H1 (cell line): Measurements from ENCODE around the gene MTHFD1. TPM values are rescaled to one million over a fixed set of nuclear protein-coding genes. Genes with fewer than 3 reads are reported as not detected.

Experiments used
- BRCA1 ChIP-seq: IDR thresholded peaks from 2 replicates; pipeline ENCODE4 v1.6.1; 2012; ENCODE audit warnings: low read depth, low read length, improper control_type of control experiment
- CBX5 ChIP-seq: fragments of 300-800, 300-1000 bp; sonication (generic); IDR thresholded peaks from 2 replicates; pipeline ENCODE4 v1.7.1; 2016; ENCODE audit warnings: antibody characterized with exemption, low read length, low read depth
- CEBPB ChIP-seq: IDR thresholded peaks from 2 replicates; pipeline ENCODE4 v1.6.1; 2012; ENCODE audit warnings: low read depth, low read length
- CHD2 ChIP-seq: IDR thresholded peaks from 2 replicates; pipeline ENCODE4 v1.6.1; 2012; ENCODE audit warnings: low read length, improper control_type of control experiment
- EGR1 ChIP-seq: IDR thresholded peaks from 2 replicates; pipeline ENCODE4 v1.6.1; 2011; ENCODE audit warnings: low read depth, low read length, borderline replicate concordance
- EP300 ChIP-seq, 2 experiments: IDR thresholded peaks; 1 replicate in 1 of 2; 2 replicates in 1 of 2; pipeline ENCODE4 v1.6.1; 2011 to 2012; ENCODE audit warnings: low read depth in 2 of 2, low read length in 2 of 2, mild to moderate bottlenecking in 2 of 2, borderline replicate concordance in 1 of 2, inconsistent platforms in 1 of 2, moderate library complexity in 1 of 2
- HDAC2 ChIP-seq, 2 experiments: fragments of 300-600 bp in 1 of 2; sonication (generic) in 1 of 2; IDR thresholded peaks; 2 replicates each; pipeline ENCODE4 v1.6.1; 2011 to 2012; ENCODE audit warnings: low read depth in 2 of 2, low read length in 2 of 2, mild to moderate bottlenecking in 2 of 2, moderate library complexity in 2 of 2, borderline replicate concordance in 1 of 2, inconsistent platforms in 1 of 2
- HDAC6 ChIP-seq: IDR thresholded peaks from one replicate; pipeline ENCODE4 v1.7.1; 2012; ENCODE audit warnings: low read depth, mild to moderate bottlenecking, inconsistent platforms, low read length, moderate library complexity
- KDM1A ChIP-seq: fragments of 200-600, 300-600 bp; sonication (generic); IDR thresholded peaks from 2 replicates; pipeline ENCODE4 v1.7.1; 2016; ENCODE audit warnings: mild to moderate bottlenecking, low read length, borderline replicate concordance
- PHF8 ChIP-seq: fragments of 200-600 bp; sonication (generic); conservative IDR thresholded peaks from 2 replicates; pipeline ENCODE4 v1.7.1; 2012; ENCODE audit warnings: low read depth, mild to moderate bottlenecking, inconsistent platforms, low read length, moderate library complexity
- POU5F1 ChIP-seq: IDR thresholded peaks from 2 replicates; pipeline ENCODE4 v1.6.1; 2011; ENCODE audit warnings: low read depth, mild to moderate bottlenecking, low read length, moderate library complexity
- RNF2 ChIP-seq: fragments of 200-900, 300-1000 bp; sonication (generic); IDR thresholded peaks from 2 replicates; pipeline ENCODE4 v1.7.1; 2016; ENCODE audit warnings: borderline replicate concordance, low read depth, mild to moderate bottlenecking, antibody characterized with exemption, low read length; ENCODE audit not compliant: poor library complexity, severe bottlenecking; ENCODE audit errors: missing control alignments
- polyA plus RNA-seq, 7 experiments: library from polyadenylated mRNA; depleted of rRNA in 3 of 7; stranded (reverse) in 5 of 7; unstranded in 2 of 7; fragments of >200 nt in 5 of 7; fragments of 200-250 nt in 2 of 7; gene quantifications; 1 replicate in 5 of 7; 2 replicates in 1 of 7; 4 replicates in 1 of 7; pipeline versions ENCODE4 v1.2.1 to v1.2.3, GENCODE V29; 2011 to 2013; ENCODE audit warnings: missing spikeins in 2 of 7, mixed read lengths in 2 of 7
- total RNA-seq: library from RNA; stranded (reverse); fragmentation: NEBNext Ultra II Directional; extraction: Animal tissue kit (Norgen Biotek cat#: 25700); gene quantifications from 2 replicates; pipeline ENCODE4 v1.2.1, GENCODE V29; 2021
- TF ChIP-seq, protein P1 (sequence below): IDR thresholded peaks from 2 replicates; pipeline ENCODE4 v1.6.1; 2012; ENCODE audit warnings: low read length, inconsistent platforms

MTHFD1 gene
- total and polyA plus RNA-seq, 2 of the 8 experiments (the other 6 are each of a cell fraction or from before 2014, with no cell fraction given), result 79.7 to 332 TPM

DNA sequence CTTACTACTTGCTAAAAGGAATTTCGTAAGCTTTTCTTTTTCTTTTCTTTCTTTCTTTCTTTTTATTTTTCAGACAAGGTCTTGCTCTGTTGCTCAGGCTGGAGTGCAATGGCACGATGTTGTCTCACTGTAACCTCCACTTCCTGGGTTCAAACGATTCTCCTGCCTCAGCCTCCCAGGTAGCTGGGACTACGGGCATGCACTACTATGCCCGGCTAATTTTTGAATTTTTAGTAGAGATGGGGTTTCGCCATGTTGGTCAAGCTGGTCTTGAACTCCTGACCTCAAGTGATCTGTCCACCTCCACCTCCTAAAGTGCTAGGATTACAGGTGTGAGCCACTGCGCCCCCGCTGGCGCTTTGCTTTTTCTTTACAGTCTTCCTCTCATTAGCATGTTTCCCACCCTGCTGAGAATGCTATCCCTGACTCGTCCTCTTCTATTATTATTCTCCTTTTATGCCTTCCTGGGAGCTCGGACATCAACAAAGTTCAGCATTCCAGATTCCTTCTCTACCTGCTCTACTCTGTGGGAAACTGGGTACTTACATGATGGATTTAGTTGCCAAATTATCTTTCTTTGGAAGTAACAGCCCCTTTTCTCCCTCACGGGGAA is 3.1 kb downstream of the MTHFD1 start (continued):
- peak in 1 of 2 experiments; percentile 88; a peak in 1 of 4 replicates for TF ChIP-seq HDAC2 (IDR thresholded peaks at IDR 0.05; ENCODE audit: borderline replicate concordance in 1 of 2, low read depth in 2 of 2, low read length in 2 of 2)
- TF ChIP-seq PHF8, result no peak
- no peak for TF ChIP-seq HDAC6
- no peak for TF ChIP-seq RNF2
- no peak for TF ChIP-seq CBX5
- TF ChIP-seq EP300 (IDR thresholded peaks at IDR 0.05; ENCODE audit: borderline replicate concordance in 1 of 2, low read depth in 2 of 2, low read length in 2 of 2), result peak in 1 of 2 experiments; percentile 78; a peak in 1 of 3 replicates
- TF ChIP-seq BRCA1, result no peak
- no peak for TF ChIP-seq EGR1
- peak; percentile 84 for TF ChIP-seq KDM1A
- TF ChIP-seq POU5F1, result 0 out of 2 replicates have a peak, but pooled peaks have one; percentile 0
- no peak for TF ChIP-seq CEBPB
- no peak for TF ChIP-seq CHD2
- TF ChIP-seq, protein P1, sequence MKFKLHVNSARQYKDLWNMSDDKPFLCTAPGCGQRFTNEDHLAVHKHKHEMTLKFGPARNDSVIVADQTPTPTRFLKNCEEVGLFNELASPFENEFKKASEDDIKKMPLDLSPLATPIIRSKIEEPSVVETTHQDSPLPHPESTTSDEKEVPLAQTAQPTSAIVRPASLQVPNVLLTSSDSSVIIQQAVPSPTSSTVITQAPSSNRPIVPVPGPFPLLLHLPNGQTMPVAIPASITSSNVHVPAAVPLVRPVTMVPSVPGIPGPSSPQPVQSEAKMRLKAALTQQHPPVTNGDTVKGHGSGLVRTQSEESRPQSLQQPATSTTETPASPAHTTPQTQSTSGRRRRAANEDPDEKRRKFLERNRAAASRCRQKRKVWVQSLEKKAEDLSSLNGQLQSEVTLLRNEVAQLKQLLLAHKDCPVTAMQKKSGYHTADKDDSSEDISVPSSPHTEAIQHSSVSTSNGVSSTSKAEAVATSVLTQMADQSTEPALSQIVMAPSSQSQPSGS, result peak; percentile 86; the same call in 1 of the 2 replicates
